SK-N-SH (cell line): ENCODE measurements around the gene RSU1.

ENCODE experiments used
- SIN3A ChIP-seq: IDR thresholded peaks from 2 replicates; pipeline ENCODE4 v1.6.1; 2012; ENCODE audit warnings: low read depth, mild to moderate bottlenecking, low read length, moderate library complexity, borderline replicate concordance
- YY1 ChIP-seq: IDR thresholded peaks from 2 replicates; pipeline ENCODE4 v1.4.0; 2012; ENCODE audit warnings: low read depth, mild to moderate bottlenecking
- TF ChIP-seq, protein P1 (sequence below): fragments of 200-600 bp; sonication (generic); IDR thresholded peaks from 2 replicates; pipeline ENCODE4 v1.6.1; 2017; ENCODE audit warnings: antibody characterized with exemption, mild to moderate bottlenecking, moderate library complexity

DNA sequence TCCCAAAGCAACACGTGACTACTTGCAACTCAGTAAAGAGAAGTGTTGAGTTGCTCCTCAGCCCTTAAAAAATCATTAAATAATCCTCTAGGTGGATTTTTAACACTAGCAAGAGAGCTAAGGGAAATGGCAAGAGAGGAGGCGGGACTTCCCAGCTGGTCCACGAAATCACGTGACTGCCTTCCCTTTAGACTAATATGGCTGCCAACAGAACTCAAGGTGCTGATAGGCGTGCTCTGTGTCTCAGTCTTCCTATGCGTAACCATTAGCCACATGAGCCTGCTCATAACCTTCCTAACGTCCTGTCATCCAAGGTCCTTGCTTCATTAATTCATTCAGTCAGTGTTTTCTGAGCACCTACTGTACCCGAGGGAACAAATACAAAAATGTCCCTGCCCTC, 66.0 kb downstream of the RSU1 start:
- TF ChIP-seq, protein P1, sequence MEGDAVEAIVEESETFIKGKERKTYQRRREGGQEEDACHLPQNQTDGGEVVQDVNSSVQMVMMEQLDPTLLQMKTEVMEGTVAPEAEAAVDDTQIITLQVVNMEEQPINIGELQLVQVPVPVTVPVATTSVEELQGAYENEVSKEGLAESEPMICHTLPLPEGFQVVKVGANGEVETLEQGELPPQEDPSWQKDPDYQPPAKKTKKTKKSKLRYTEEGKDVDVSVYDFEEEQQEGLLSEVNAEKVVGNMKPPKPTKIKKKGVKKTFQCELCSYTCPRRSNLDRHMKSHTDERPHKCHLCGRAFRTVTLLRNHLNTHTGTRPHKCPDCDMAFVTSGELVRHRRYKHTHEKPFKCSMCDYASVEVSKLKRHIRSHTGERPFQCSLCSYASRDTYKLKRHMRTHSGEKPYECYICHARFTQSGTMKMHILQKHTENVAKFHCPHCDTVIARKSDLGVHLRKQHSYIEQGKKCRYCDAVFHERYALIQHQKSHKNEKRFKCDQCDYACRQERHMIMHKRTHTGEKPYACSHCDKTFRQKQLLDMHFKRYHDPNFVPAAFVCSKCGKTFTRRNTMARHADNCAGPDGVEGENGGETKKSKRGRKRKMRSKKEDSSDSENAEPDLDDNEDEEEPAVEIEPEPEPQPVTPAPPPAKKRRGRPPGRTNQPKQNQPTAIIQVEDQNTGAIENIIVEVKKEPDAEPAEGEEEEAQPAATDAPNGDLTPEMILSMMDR = no peak
- no peak for TF ChIP-seq SIN3A
- TF ChIP-seq YY1 = no peak
